Tibial nerve (tissue), 4 donors: ENCODE data around the gene TBC1D7. TPM values are rescaled to one million over a fixed set of nuclear protein-coding genes. Genes with fewer than 3 reads are reported as not detected.
A peak's percentile ranks its signal among the peaks of the same experiment; 100 is the strongest.

ENCODE experiments used
- DNase-seq, 2 donors: peaks; one replicate each; pipeline ENCODE4 v3.0.0-alpha.2; 2019; ENCODE audit warnings: low spot score in 2 of 2
- H3K27ac ChIP-seq, 4 donors: fragments of 200-600 bp; sonication (generic) in 3 of 4; one replicate each; pipeline ENCODE4 v1.5.1; 2017 to 2019; ENCODE audit warnings: mild to moderate bottlenecking in 1 of 4
- H3K27me3 ChIP-seq, 2 donors: fragments of 200-600 bp; sonication (generic) in 1 of 2; one replicate each; pipeline versions ENCODE4 v1.5.1 to v1.6.0; 2017 to 2019
- H3K36me3 ChIP-seq, 3 donors: fragments of 200-600 bp; sonication (generic); one replicate each; pipeline ENCODE4 v1.5.1; 2018 to 2019
- H3K4me1 ChIP-seq, 4 donors: fragments of 200-600 bp; sonication (generic) in 3 of 4; one replicate each; pipeline ENCODE4 v1.5.1; 2017 to 2019
- H3K4me3 ChIP-seq, 4 donors: fragments of 200-600 bp; sonication (generic) in 3 of 4; one replicate each; pipeline ENCODE4 v1.5.1; 2017 to 2019; ENCODE audit warnings: mild to moderate bottlenecking in 1 of 4, moderate library complexity in 1 of 4
- H3K9me3 ChIP-seq, 4 donors: fragments of 200-600 bp; sonication (generic) in 3 of 4; one replicate each; pipeline ENCODE4 v1.5.1; 2017 to 2019
- EP300 ChIP-seq, 2 donors: sonication (generic); formaldehyde crosslinking; IDR thresholded peaks; one replicate each; pipeline ENCODE4 v1.6.1; 2017; ENCODE audit warnings: antibody characterized with exemption in 2 of 2, mild to moderate bottlenecking in 1 of 2
- POLR2A ChIP-seq, 2 donors: fragments of 450-650 bp; IDR thresholded peaks; one replicate each; pipeline ENCODE4 v1.6.1; 2017; ENCODE audit warnings: antibody characterized with exemption in 2 of 2, mild to moderate bottlenecking in 2 of 2, moderate library complexity in 2 of 2
- WGBS, 2 donors: methylation state at CpG; one replicate each; pipeline ENCODE4 v1.1.5; 2018; 5-methylcytosine and 5-hydroxymethylcytosine counted together
- total RNA-seq, 4 donors: library from RNA; depleted of rRNA; stranded (reverse); fragments of >200 nt; gene quantifications; one replicate each; pipeline ENCODE4 v1.1.0, GENCODE V29; 2016
- TF ChIP-seq, protein P1 (sequence below), 5 experiments: fragments of 200-600 bp in 3 of 5; fragments of 450-650 bp in 2 of 5; sonication (generic) in 3 of 5; IDR thresholded peaks; one replicate each; pipeline ENCODE4 v1.5.1; 2016 to 2019; ENCODE audit warnings: antibody characterized with exemption in 5 of 5, mild to moderate bottlenecking in 3 of 5, moderate library complexity in 2 of 5

TBC1D7 gene
- total RNA-seq, 4 donors from 2014 or later, result 5.5 to 28.2 (median 7.1) TPM

DNA sequence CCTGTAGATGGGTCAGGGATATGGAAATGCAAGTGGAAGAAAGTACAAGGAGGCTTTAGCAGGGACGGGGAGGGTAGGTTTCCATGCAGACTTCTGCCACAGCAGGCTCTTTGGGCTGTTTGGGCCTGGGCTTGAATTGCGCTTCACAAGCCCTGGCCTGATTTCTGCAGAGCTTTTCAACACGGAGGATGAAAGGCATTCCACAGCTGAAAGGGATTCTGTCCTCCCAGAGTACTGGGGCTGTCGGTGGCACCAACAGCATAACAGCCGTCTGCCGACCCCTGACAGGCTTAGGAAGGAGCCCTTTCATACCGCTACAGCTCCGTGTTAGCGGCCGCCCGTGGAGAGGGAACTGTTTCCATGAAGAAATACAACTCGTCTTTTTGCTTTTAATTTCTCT lies 22.9 kb upstream of the TBC1D7 start:
- Histone ChIP-seq H3K9me3 (no peaks in the 10 kb centered on the region), H3K27ac (peak overlapping the region in 1 of 4 donors; percentile 14), H3K27me3 (no peaks in the 10 kb centered on the region), H3K4me3 (no peak overlapping the region), H3K4me1 (peaks cover 0 to 18% (median 3%) of the 10 kb centered on the region in 4 donors), H3K36me3 (no peaks in the 10 kb centered on the region)
- 54 to 58% methylated on average over 12 of the region's 12 CpGs for whole genome bisulfite sequencing, 2 donors
- no peak for TF ChIP-seq EP300 (IDR thresholded peaks at IDR 0.05)
- DNase-seq, result no peak

DNA sequence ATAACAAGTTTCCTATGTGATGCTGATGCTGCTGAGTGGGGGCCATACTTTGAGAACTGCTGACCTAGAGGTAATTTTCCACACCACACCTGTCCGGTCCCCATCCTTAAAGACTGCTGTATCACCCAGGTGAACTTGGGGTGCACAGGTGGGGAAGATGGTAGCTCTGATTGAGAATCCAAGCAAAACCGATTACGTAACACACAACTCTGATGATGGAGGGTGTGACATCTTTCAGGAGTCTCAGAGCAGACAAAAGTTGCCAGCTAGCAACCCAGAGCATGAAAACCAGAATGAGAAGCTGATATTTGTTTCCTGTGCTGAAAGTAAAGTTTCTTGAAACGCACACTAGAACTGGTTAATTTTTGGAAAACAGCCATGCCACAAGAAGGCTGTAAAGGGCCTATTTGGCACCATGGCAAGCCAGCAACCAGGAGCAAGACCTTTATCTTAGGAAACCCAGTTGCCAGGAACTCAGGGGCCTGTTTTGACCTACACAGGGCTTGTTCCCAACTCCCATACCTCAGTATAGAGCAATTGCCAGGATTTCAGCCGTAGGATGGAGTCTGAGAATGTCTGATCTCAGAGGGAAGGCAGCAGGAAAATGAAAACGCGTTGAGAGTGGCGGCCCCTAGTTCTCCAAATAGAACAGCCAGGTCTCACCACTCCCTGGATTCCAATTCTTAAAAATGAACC lies 21.6 kb upstream of the TBC1D7 start:
- no peaks in the 10 kb centered on the region for H3K9me3 ChIP-seq
- TF ChIP-seq, protein P1, sequence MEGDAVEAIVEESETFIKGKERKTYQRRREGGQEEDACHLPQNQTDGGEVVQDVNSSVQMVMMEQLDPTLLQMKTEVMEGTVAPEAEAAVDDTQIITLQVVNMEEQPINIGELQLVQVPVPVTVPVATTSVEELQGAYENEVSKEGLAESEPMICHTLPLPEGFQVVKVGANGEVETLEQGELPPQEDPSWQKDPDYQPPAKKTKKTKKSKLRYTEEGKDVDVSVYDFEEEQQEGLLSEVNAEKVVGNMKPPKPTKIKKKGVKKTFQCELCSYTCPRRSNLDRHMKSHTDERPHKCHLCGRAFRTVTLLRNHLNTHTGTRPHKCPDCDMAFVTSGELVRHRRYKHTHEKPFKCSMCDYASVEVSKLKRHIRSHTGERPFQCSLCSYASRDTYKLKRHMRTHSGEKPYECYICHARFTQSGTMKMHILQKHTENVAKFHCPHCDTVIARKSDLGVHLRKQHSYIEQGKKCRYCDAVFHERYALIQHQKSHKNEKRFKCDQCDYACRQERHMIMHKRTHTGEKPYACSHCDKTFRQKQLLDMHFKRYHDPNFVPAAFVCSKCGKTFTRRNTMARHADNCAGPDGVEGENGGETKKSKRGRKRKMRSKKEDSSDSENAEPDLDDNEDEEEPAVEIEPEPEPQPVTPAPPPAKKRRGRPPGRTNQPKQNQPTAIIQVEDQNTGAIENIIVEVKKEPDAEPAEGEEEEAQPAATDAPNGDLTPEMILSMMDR (IDR thresholded peaks at IDR 0.05), result no peak
- no peak for TF ChIP-seq EP300 (IDR thresholded peaks at IDR 0.05)
- DNase-seq, result no peak
- no peak overlapping the region for H3K4me3 ChIP-seq
- H3K27me3 ChIP-seq, result no peaks in the 10 kb centered on the region
- 81 to 82% methylated on average over 8 of the region's 8 CpGs for WGBS, 2 donors
- H3K27ac ChIP-seq, result no peak overlapping the region
- peaks cover 0 to 9% (median 2%) of the 10 kb centered on the region in 4 donors for H3K4me1 ChIP-seq
- no peaks in the 10 kb centered on the region for H3K36me3 ChIP-seq

DNA sequence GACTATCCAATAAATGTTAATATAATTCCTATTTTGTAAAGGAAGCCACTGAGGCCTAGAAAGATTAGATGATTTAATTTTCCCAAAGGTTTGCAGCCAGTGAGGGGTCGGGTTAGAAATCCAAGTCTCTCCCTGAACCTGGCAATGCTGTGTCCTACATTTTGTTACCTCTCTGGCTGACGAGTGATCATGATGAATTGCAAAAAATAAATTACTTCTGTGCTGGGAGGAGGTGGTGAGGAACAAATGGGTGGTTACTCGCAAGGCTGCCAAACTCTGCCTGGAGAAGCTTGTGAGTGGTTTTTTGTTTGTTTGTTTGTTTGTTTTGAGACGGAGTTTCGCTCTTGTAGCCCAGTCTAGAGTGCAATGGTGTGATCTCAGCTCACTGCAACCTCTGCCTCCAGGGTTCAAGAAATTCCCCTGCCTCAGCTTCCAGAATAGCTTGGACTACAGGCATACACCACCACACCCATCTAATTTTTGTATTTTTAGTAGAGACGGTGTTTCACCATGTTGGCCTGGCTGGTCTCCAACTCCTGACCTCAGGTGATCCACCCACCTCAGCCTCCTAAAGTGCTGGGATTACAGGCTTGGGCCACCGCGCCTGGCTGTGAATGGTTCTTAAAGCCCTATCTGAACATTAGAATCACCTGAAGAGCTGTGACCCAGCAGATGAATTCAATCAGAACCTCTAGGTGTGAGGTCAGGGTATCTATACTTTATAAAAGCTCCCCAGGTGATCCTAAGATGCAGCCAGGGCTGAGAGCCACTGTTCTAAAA lies 20.2 kb upstream of the TBC1D7 start:
- 76% methylated on average over 8 of the region's 8 CpGs for WGBS, 2 donors
- TF ChIP-seq, protein P1 (IDR thresholded peaks at IDR 0.05), result no peak
- TF ChIP-seq EP300 (IDR thresholded peaks at IDR 0.05), result no peak

DNA sequence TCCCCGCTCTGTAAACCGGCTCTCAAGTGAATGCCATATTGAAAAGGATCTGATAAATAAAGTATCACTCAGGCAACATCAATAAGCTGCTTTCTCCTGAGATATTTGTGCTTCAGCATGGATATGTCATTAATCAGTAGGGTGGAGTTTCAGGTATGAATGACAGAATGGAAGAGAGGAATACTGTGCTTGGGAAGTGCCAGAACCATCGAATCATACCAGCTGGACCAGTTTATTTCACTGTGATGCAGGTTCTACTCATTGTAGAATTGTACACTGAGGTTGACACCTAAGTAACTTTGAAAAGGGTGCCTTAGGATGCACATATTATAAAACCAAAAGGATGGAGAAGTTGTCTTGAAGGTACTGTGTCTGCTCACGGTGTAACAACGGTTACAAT lies 17.9 kb upstream of the TBC1D7 start:
- 83 to 96% methylated on average over 5 of the region's 5 CpGs for WGBS, 2 donors
- H3K27ac ChIP-seq, result no peak overlapping the region
- no peak for DNase-seq
- TF ChIP-seq EP300 (IDR thresholded peaks at IDR 0.05) (no peak), POLR2A (IDR thresholded peaks at IDR 0.05) (no peak)
- TF ChIP-seq, protein P1 (IDR thresholded peaks at IDR 0.05), result no peak
- no peaks in the 10 kb centered on the region for H3K27me3 ChIP-seq
- H3K4me3 ChIP-seq, result no peak overlapping the region
- H3K36me3 ChIP-seq, result no peaks in the 10 kb centered on the region
- no peaks in the 10 kb centered on the region for H3K4me1 ChIP-seq
- peaks cover 0 to 11% (median 0%) of the 10 kb centered on the region in 4 donors for H3K9me3 ChIP-seq

More for the DNA sequence above, 20.2 kb upstream of the TBC1D7 start:
- H3K27ac ChIP-seq, result no peak overlapping the region
- no peak overlapping the region for H3K4me3 ChIP-seq
- no peaks in the 10 kb centered on the region for H3K4me1 ChIP-seq
- H3K9me3 ChIP-seq, result no peaks in the 10 kb centered on the region
- no peaks in the 10 kb centered on the region for H3K36me3 ChIP-seq
- no peaks in the 10 kb centered on the region for H3K27me3 ChIP-seq
- no peak for DNase-seq

DNA sequence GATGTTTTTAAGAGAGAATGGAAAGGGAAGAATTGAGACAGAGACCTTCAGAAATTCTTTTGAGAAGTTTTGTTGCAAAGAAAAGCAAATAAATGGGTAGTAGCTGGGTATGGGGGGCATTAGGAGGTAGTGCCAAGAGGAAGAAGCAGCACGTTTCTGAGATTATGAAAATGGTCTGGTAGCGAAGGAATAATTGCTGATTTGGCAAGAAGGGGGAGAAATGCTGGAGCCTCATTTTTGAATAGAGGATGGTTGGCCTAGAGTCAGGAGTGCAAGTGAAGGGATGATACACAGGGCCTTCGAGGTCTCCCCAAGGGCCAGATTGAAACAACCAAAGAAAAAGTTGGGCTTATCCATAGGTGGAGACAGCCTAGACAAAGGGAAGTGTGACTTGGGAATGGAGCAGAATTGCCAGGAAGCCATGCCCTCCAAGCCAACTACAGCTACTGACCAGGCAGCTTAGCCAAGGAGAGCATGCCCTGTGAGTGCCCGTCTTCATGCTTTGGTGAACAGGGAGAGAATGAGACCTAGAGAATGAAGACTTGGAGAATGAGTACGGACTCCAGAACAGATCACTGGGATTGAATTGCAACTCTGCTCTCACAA lies 14.2 kb upstream of the TBC1D7 start:
- H3K27ac ChIP-seq, result no peak overlapping the region
- no peak overlapping the region for H3K4me3 ChIP-seq
- H3K4me1 ChIP-seq, result no peaks in the 10 kb centered on the region
- H3K36me3 ChIP-seq, result no peaks in the 10 kb centered on the region
- no peaks in the 10 kb centered on the region for H3K27me3 ChIP-seq
- DNase-seq, result no peak
- TF ChIP-seq EP300 (IDR thresholded peaks at IDR 0.05) (no peak), POLR2A (IDR thresholded peaks at IDR 0.05) (no peak)
- TF ChIP-seq, protein P1 (IDR thresholded peaks at IDR 0.05), result no peak
- H3K9me3 ChIP-seq, result peaks cover 0 to 11% (median 0%) of the 10 kb centered on the region in 4 donors
- WGBS, 2 donors, result 80 to 85% methylated on average over 5 of the region's 5 CpGs
